ENCODE results near the gene DGKI. TPM values are rescaled to one million over a fixed set of nuclear protein-coding genes. Genes with fewer than 3 reads are reported as not detected.

The DGKI gene
- total RNA-seq, 4 donors from 2014 or later = 0.42 to 6.2 (median 2.0) TPM

GRCh38 chr7:137366995-137367394 lies 479.8 kb downstream of the DGKI start:
- no peak overlapping the region for H3K27ac ChIP-seq
- H3K4me3 ChIP-seq = no peak overlapping the region
- no peaks in the 10 kb centered on the region for H3K36me3 ChIP-seq
- H3K27me3 ChIP-seq = no peaks in the 10 kb centered on the region
- TF ChIP-seq, protein P1, sequence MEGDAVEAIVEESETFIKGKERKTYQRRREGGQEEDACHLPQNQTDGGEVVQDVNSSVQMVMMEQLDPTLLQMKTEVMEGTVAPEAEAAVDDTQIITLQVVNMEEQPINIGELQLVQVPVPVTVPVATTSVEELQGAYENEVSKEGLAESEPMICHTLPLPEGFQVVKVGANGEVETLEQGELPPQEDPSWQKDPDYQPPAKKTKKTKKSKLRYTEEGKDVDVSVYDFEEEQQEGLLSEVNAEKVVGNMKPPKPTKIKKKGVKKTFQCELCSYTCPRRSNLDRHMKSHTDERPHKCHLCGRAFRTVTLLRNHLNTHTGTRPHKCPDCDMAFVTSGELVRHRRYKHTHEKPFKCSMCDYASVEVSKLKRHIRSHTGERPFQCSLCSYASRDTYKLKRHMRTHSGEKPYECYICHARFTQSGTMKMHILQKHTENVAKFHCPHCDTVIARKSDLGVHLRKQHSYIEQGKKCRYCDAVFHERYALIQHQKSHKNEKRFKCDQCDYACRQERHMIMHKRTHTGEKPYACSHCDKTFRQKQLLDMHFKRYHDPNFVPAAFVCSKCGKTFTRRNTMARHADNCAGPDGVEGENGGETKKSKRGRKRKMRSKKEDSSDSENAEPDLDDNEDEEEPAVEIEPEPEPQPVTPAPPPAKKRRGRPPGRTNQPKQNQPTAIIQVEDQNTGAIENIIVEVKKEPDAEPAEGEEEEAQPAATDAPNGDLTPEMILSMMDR (IDR thresholded peaks at IDR 0.05) = no peak
- DNase-seq (ENCODE audit: low spot score in 2 of 2) = no peak
- WGBS = 78% methylated on average over 5 of the region's 5 CpGs
- H3K4me1 ChIP-seq = no peaks in the 10 kb centered on the region
- peaks cover 4% of the 10 kb centered on the region for H3K9me3 ChIP-seq

DNA sequence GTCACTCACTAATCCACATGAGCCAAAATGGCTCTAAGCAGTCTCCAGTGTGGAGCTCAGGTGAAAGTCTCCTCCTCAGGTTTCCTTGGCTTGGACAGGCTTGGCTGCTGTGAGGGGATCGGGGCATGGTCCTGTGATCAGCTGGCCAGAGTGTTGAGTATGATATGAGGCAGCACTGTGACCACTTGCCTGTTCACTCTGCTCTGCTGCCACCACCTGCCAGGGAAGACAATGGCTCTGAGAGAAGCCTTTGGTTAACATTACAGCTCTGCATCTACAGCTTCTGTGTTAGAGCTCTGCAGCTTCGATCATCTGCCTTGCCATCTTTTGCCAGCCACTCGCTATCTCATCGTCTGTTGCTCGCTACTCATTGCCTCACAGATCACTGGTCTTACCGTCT lies 483.1 kb downstream of the DGKI start:
- Histone ChIP-seq H3K4me1 (no peaks in the 10 kb centered on the region), H3K4me3 (no peak overlapping the region), H3K36me3 (no peaks in the 10 kb centered on the region), H3K27ac (no peak overlapping the region), H3K27me3 (no peaks in the 10 kb centered on the region), H3K9me3 (peaks cover 4% of the 10 kb centered on the region)
- DNase-seq (ENCODE audit: low spot score in 2 of 2) = no peak
- WGBS = 92% methylated on average over 6 of the region's 6 CpGs
- no peak for TF ChIP-seq POLR2A (IDR thresholded peaks at IDR 0.05)
- TF ChIP-seq EP300 (IDR thresholded peaks at IDR 0.05) = no peak
- TF ChIP-seq, protein P1 (IDR thresholded peaks at IDR 0.05) = no peak

DNA sequence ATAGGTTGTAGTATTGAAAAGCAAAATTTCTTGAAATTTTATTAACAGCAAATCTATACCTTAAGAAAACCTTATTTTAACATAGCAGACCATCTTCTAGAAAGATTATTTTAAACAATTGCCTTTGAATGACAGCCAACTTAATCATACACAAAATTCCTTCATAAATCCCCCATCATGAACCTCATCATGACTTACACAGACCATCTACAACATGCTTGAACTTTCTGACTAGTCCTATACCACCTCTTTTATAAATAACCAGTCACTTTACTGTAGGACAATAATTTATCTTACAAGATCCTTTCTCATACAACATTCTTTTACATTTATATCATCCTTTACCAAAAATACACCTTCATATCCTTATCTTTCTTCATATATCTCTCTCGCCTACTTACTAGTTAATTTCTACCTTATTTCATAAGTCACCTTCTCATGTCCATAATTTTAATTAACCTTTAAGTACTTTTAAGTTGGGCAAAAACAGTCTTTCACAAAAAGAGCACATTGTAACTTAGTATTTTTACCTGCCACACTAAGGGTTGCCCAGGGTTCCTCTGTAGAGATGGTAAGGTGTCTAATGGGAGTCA lies 486.6 kb downstream of the DGKI start:
- no peak for DNase-seq (ENCODE audit: low spot score in 2 of 2)
- Histone ChIP-seq H3K27me3 (no peaks in the 10 kb centered on the region), H3K36me3 (no peaks in the 10 kb centered on the region), H3K4me3 (no peak overlapping the region), H3K4me1 (no peaks in the 10 kb centered on the region), H3K27ac (no peak overlapping the region), H3K9me3 (peaks cover 4% of the 10 kb centered on the region)
- 32% methylated on average over 1 of the region's 1 CpG for WGBS
- TF ChIP-seq POLR2AphosphoS5 (IDR thresholded peaks at IDR 0.05) (no peak), POLR2A (IDR thresholded peaks at IDR 0.05) (no peak), EP300 (IDR thresholded peaks at IDR 0.05) (no peak)
- TF ChIP-seq, protein P1 (IDR thresholded peaks at IDR 0.05) = no peak

GRCh38 chr7:137354961-137355360 lies 491.8 kb downstream of the DGKI start:
- H3K4me3 ChIP-seq = no peak overlapping the region
- no peak overlapping the region for H3K27ac ChIP-seq
- DNase-seq (ENCODE audit: low spot score in 2 of 2) = no peak
- TF ChIP-seq, protein P1 (IDR thresholded peaks at IDR 0.05) = no peak
- TF ChIP-seq EP300 (IDR thresholded peaks at IDR 0.05) (no peak), POLR2A (IDR thresholded peaks at IDR 0.05) (no peak), POLR2AphosphoS5 (IDR thresholded peaks at IDR 0.05) (no peak)
- H3K9me3 ChIP-seq = no peaks in the 10 kb centered on the region
- H3K4me1 ChIP-seq = no peaks in the 10 kb centered on the region
- H3K36me3 ChIP-seq = no peaks in the 10 kb centered on the region
- H3K27me3 ChIP-seq = no peaks in the 10 kb centered on the region

- H3K4me1 ChIP-seq = no peaks in the 10 kb centered on the region
- no peaks in the 10 kb centered on the region for H3K27me3 ChIP-seq
- 43% methylated on average over 5 of the region's 5 CpGs for WGBS
- no peaks in the 10 kb centered on the region for H3K9me3 ChIP-seq
- H3K4me3 ChIP-seq = no peak overlapping the region
- TF ChIP-seq POLR2A (IDR thresholded peaks at IDR 0.05) (no peak), POLR2AphosphoS5 (IDR thresholded peaks at IDR 0.05) (no peak), EP300 (IDR thresholded peaks at IDR 0.05) (no peak)
- TF ChIP-seq, protein P1 (IDR thresholded peaks at IDR 0.05) = no peak
- H3K27ac ChIP-seq = no peak overlapping the region
- no peaks in the 10 kb centered on the region for H3K36me3 ChIP-seq
- no peak for DNase-seq (ENCODE audit: low spot score in 2 of 2)
Observed at GRCh38 chr7:137354396-137354795, 492.4 kb downstream of the DGKI start.

All from suprapubic skin (tissue), 4 donors.